Activated CD8-positive, alpha-beta T cell treated with anti-CD3 and anti-CD28 coated beads for 36 hours (primary cell): ENCODE measurements around the gene NFIA. TPM values are rescaled to one million over a fixed set of nuclear protein-coding genes. Genes with fewer than 3 reads are reported as not detected.

Experiments used
- ATAC-seq: fragments of 200-7000 bp; cut with Tn5 transposase; one replicate; pipeline ENCODE4 v1.10.0; 2021; ENCODE audit warnings: mild to moderate bottlenecking, moderate library complexity
- CTCF ChIA-PET: fragments of 350-600 bp; sonication (Branson Sonifier 250); formaldehyde crosslinking; loops from one replicate; lab custom pipeline; 2021; ENCODE audit warnings: antibody characterized with exemption; lab: Charles Lee
- POLR2A ChIA-PET: fragments of 350-600 bp; sonication (Branson Sonifier 250); formaldehyde crosslinking; loops from one replicate; lab custom pipeline; 2021; ENCODE audit warnings: antibody characterized with exemption; lab: Charles Lee
- DNase-seq: peaks from one replicate; pipeline ENCODE4 v3.0.0-alpha.2; 2020
- H3K27ac Mint-ChIP-seq: one replicate; pipeline ENCODE4 v1.8.0; 2021; ENCODE audit warnings: mild to moderate bottlenecking, mixed read lengths
- H3K27me3 Mint-ChIP-seq: one replicate; pipeline ENCODE4 v1.8.0; 2021; ENCODE audit warnings: mixed read lengths
- H3K36me3 Mint-ChIP-seq: one replicate; pipeline ENCODE4 v1.8.0; 2021; ENCODE audit warnings: low read depth, mixed read lengths
- H3K4me1 Mint-ChIP-seq: one replicate; pipeline ENCODE4 v1.8.0; 2021; ENCODE audit warnings: low read depth, mixed read lengths
- H3K4me3 Mint-ChIP-seq: one replicate; pipeline ENCODE4 v1.8.0; 2021; ENCODE audit warnings: mild to moderate bottlenecking, moderate library complexity, mixed read lengths
- H3K9me3 Mint-ChIP-seq: one replicate; pipeline ENCODE4 v1.8.0; 2021; ENCODE audit warnings: mixed read lengths
- CTCF ChIP-seq: fragments of 200-600 bp; IDR thresholded peaks from one replicate; pipeline ENCODE4 v1.8.0; 2022; ENCODE audit warnings: antibody characterized with exemption, mild to moderate bottlenecking
- intact Hi-C: fragments of 100-400 bp; cut with micrococcal nuclease; formaldehyde crosslinking; loops from one replicate; pipeline ENCODE4 v1.10.0; 2022
- total RNA-seq, 2 experiments: library from RNA; stranded (reverse); gene quantifications; one replicate each; pipeline ENCODE4 v1.2.3, GENCODE V29; 2021

NFIA gene
- total RNA-seq, 2 experiments from 2014 or later = 1.9 to 2.4 TPM

GRCh38 chr1:61370913-61371279 is 288.5 kb downstream of the NFIA start:
- POLR2A ChIA-PET = no interaction called here
- CTCF ChIA-PET = no interaction called here
- H3K4me3 Mint-ChIP-seq = no peak overlapping the region
- H3K27me3 Mint-ChIP-seq = no peaks in the 10 kb centered on the region
- TF ChIP-seq CTCF = no peak
- intact Hi-C loops = no loop called here
- ATAC-seq (no peak), DNase-seq (no peak)
- no peak overlapping the region for H3K27ac Mint-ChIP-seq
- no peaks in the 10 kb centered on the region for H3K4me1 Mint-ChIP-seq
- no peaks in the 10 kb centered on the region for H3K9me3 Mint-ChIP-seq
- H3K36me3 Mint-ChIP-seq = no peaks in the 10 kb centered on the region

- no peak overlapping the region for H3K4me3 Mint-ChIP-seq
- no peaks in the 10 kb centered on the region for H3K27me3 Mint-ChIP-seq
- no peak overlapping the region for H3K27ac Mint-ChIP-seq
- H3K4me1 Mint-ChIP-seq = no peaks in the 10 kb centered on the region
- ATAC-seq (no peak), DNase-seq (no peak)
- TF ChIP-seq CTCF = no peak
- H3K9me3 Mint-ChIP-seq = no peaks in the 10 kb centered on the region
- ChIA-PET CTCF (no interaction called here), POLR2A (no interaction called here)
- intact Hi-C loops = no loop called here
- H3K36me3 Mint-ChIP-seq = no peaks in the 10 kb centered on the region
Observed at GRCh38 chr1:61372944-61373343, 290.6 kb downstream of the NFIA start.

GRCh38 chr1:61374156-61374555 is 291.8 kb downstream of the NFIA start:
- Mint-ChIP-seq H3K36me3 (no peaks in the 10 kb centered on the region), H3K4me1 (no peaks in the 10 kb centered on the region), H3K27me3 (no peaks in the 10 kb centered on the region), H3K27ac (no peak overlapping the region), H3K9me3 (no peaks in the 10 kb centered on the region), H3K4me3 (no peak overlapping the region)
- no peak for DNase-seq
- ChIA-PET CTCF (no interaction called here), POLR2A (interaction anchor here (1.2 kb wide), 1 partner anchor 12 kb away, joined by 3 read pairs; no protein-coding TSS in a partner anchor)
- ATAC-seq = no peak
- intact Hi-C loops = no loop called here
- TF ChIP-seq CTCF = no peak

GRCh38 chr1:61375082-61375880 is 292.9 kb downstream of the NFIA start:
- no peak for TF ChIP-seq CTCF
- no peaks in the 10 kb centered on the region for H3K36me3 Mint-ChIP-seq
- no peak overlapping the region for H3K27ac Mint-ChIP-seq
- ChIA-PET POLR2A (interaction anchor here (1.2 kb wide), 1 partner anchor 11 kb away, joined by 3 read pairs; no protein-coding TSS in a partner anchor), CTCF (no interaction called here)
- H3K27me3 Mint-ChIP-seq = no peaks in the 10 kb centered on the region
- DNase-seq = no peak
- H3K4me1 Mint-ChIP-seq = no peaks in the 10 kb centered on the region
- no peaks in the 10 kb centered on the region for H3K9me3 Mint-ChIP-seq
- intact Hi-C loops = no loop called here
- no peak overlapping the region for H3K4me3 Mint-ChIP-seq
- ATAC-seq = no peak

GRCh38 chr1:61376151-61376550 is 293.8 kb downstream of the NFIA start:
- Mint-ChIP-seq H3K4me1 (no peaks in the 10 kb centered on the region), H3K27me3 (no peaks in the 10 kb centered on the region), H3K9me3 (no peaks in the 10 kb centered on the region), H3K36me3 (no peaks in the 10 kb centered on the region), H3K27ac (no peak overlapping the region), H3K4me3 (no peak overlapping the region)
- ATAC-seq (no peak), DNase-seq (no peak)
- CTCF ChIA-PET = no interaction called here
- no peak for TF ChIP-seq CTCF
- POLR2A ChIA-PET = no interaction called here
- intact Hi-C loops = no loop called here
